ENCODE measurements around the gene ZNF580. TPM values are rescaled to one million over a fixed set of nuclear protein-coding genes. Genes with fewer than 3 reads are reported as not detected.
A peak's percentile ranks its signal among the peaks of the same experiment; 100 is the strongest.

ZNF580 gene
- total RNA-seq, 1 donor from 2014 or later, result 35.8 TPM

DNA sequence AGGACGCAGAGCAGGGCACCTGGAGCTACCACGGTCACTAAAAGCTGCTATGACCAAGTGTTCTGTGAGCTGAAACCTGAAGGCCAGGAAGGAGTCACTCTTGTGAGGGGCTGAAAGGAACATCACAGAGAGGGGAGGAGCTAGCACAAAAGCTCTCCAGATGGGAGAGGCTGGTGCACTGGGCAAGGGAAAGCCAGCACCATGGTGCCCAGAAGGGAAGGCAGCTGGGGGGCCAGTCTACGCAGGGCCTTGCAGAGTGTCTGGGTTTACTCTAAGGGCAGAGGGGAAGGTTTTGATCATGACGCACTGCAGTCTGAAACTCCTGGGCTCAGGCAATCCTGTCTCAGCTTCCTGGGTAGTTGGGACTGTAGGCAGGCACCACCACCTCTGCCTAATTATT, 4.1 kb upstream of the ZNF580 start:
- Histone ChIP-seq H3K4me1 (ENCODE audit: insufficient read depth, low read length) (peaks cover 25% of the 10 kb centered on the region), H3K4me3 (ENCODE audit: insufficient read depth, low read depth, low read length) (no peak overlapping the region), H3K79me2 (ENCODE audit: insufficient read depth, low read length) (peaks cover 48% of the 10 kb centered on the region), H4K20me1 (ENCODE audit: insufficient read depth, low read length) (peaks cover 14% of the 10 kb centered on the region), H3K36me3 (ENCODE audit: insufficient read depth, low read length) (no peaks in the 10 kb centered on the region), H3K27me3 (ENCODE audit: insufficient read depth, low read length) (no peaks in the 10 kb centered on the region), H3K9me3 (ENCODE audit: insufficient read depth, low read depth, low read length) (no peaks in the 10 kb centered on the region), H3K27ac (ENCODE audit: low read depth, low read length) (no peak overlapping the region), H3K9ac (ENCODE audit: low read length) (peak overlapping the region; percentile 100), H3K4me2 (ENCODE audit: low read length) (peak overlapping the region; percentile 98), H2AFZ (ENCODE audit: low read depth, low read length) (no peak overlapping the region)
- peak overlapping the region; percentile 38 for H3K27ac Mint-ChIP-seq (ENCODE audit: unreplicated experiment)
- no peaks in the 10 kb centered on the region for H3K27me3 Mint-ChIP-seq (ENCODE audit: low read depth, unreplicated experiment)
- no peak for DNase-seq (ENCODE audit: low read depth)
- no peak for TF ChIP-seq EZH2 (IDR thresholded peaks at IDR 0.05; ENCODE audit: insufficient read depth, low read length)
- TF ChIP-seq, protein P1, sequence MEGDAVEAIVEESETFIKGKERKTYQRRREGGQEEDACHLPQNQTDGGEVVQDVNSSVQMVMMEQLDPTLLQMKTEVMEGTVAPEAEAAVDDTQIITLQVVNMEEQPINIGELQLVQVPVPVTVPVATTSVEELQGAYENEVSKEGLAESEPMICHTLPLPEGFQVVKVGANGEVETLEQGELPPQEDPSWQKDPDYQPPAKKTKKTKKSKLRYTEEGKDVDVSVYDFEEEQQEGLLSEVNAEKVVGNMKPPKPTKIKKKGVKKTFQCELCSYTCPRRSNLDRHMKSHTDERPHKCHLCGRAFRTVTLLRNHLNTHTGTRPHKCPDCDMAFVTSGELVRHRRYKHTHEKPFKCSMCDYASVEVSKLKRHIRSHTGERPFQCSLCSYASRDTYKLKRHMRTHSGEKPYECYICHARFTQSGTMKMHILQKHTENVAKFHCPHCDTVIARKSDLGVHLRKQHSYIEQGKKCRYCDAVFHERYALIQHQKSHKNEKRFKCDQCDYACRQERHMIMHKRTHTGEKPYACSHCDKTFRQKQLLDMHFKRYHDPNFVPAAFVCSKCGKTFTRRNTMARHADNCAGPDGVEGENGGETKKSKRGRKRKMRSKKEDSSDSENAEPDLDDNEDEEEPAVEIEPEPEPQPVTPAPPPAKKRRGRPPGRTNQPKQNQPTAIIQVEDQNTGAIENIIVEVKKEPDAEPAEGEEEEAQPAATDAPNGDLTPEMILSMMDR (IDR thresholded peaks at IDR 0.05; ENCODE audit: insufficient read depth, low read depth, low read length), result no peak
- FAIRE-seq, result no peak
- H3K4me1 Mint-ChIP-seq (ENCODE audit: low read depth, unreplicated experiment), result peaks cover 22% of the 10 kb centered on the region
- H3K4me3 Mint-ChIP-seq (ENCODE audit: unreplicated experiment), result peak overlapping the region; percentile 100
- H3K36me3 Mint-ChIP-seq (ENCODE audit: low read depth, unreplicated experiment), result peaks cover 7% of the 10 kb centered on the region
- peaks cover 3% of the 10 kb centered on the region for H3K9me3 Mint-ChIP-seq (ENCODE audit: unreplicated experiment)

DNA sequence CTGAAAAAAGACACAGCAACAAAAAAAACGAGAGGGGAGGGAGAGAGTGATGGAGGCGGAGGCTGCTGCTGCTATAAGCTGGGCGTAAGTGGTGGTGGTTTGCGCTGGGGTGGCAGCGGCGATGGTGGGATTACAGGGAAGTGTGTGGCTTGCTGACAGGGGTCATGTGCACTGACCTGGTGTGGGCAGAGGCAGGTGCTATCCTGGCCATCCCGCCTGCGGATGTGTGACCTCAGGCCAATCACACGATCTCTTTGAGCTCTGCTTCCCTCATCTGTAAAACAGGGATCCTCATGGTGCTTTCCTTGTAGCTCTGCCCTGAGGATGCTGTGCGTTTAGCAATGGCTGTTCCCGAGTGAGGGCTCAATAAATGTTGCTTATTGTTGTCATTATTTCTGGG, 3.3 kb upstream of the ZNF580 start:
- peaks cover 30% of the 10 kb centered on the region for H3K4me1 ChIP-seq (ENCODE audit: insufficient read depth, low read length)
- DNase-seq (ENCODE audit: low read depth), result no peak
- H3K4me3 Mint-ChIP-seq (ENCODE audit: unreplicated experiment), result no peak overlapping the region
- TF ChIP-seq, protein P1 (IDR thresholded peaks at IDR 0.05; ENCODE audit: insufficient read depth, low read depth, low read length), result no peak
- TF ChIP-seq EZH2 (IDR thresholded peaks at IDR 0.05; ENCODE audit: insufficient read depth, low read length), result no peak
- H3K27me3 Mint-ChIP-seq (ENCODE audit: low read depth, unreplicated experiment), result no peaks in the 10 kb centered on the region
- H4K20me1 ChIP-seq (ENCODE audit: insufficient read depth, low read length), result peaks cover 14% of the 10 kb centered on the region
- H3K27ac ChIP-seq (ENCODE audit: low read depth, low read length), result no peak overlapping the region
- no peaks in the 10 kb centered on the region for H3K9me3 ChIP-seq (ENCODE audit: insufficient read depth, low read depth, low read length)
- H3K36me3 ChIP-seq (ENCODE audit: insufficient read depth, low read length), result no peaks in the 10 kb centered on the region
- H3K9ac ChIP-seq (ENCODE audit: low read length), result no peak overlapping the region
- H3K79me2 ChIP-seq (ENCODE audit: insufficient read depth, low read length), result peaks cover 53% of the 10 kb centered on the region
- no peak overlapping the region for H3K27ac Mint-ChIP-seq (ENCODE audit: unreplicated experiment)
- H3K9me3 Mint-ChIP-seq (ENCODE audit: unreplicated experiment), result peaks cover 3% of the 10 kb centered on the region
- H3K36me3 Mint-ChIP-seq (ENCODE audit: low read depth, unreplicated experiment), result peaks cover 7% of the 10 kb centered on the region
- H3K4me1 Mint-ChIP-seq (ENCODE audit: low read depth, unreplicated experiment), result peaks cover 24% of the 10 kb centered on the region
- FAIRE-seq, result no peak
- H3K27me3 ChIP-seq (ENCODE audit: insufficient read depth, low read length), result no peaks in the 10 kb centered on the region
- no peak overlapping the region for H2AFZ ChIP-seq (ENCODE audit: low read depth, low read length)
- no peak overlapping the region for H3K4me3 ChIP-seq (ENCODE audit: insufficient read depth, low read depth, low read length)
- peak overlapping the region; percentile 12 for H3K4me2 ChIP-seq (ENCODE audit: low read length)

DNA sequence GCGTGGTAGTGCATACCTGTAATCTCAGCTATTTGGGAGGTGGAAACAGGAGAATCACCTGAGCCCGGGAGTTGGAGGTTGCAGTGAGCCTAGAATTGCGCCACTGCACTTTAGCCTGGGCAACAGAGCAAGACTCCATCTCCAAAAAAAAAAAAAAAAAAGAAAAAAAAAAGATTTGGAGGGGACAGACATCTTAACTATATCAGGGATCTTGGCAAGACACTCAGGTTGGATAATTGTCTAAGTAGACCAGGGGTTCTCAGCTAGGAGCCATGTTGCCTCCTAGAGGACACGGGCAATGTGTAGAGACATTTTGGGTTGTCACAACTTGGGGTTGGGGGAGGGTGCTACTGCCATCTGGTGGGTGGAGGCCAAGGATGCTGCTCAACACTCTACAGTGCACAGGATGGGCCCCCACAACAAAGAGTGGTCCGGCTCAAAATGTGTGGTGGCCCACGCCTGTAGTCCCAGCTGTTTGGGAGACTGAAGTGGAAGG, 1.9 kb upstream of the ZNF580 start:
- FAIRE-seq (no peak), DNase-seq (ENCODE audit: low read depth) (no peak)
- H3K27ac Mint-ChIP-seq (ENCODE audit: unreplicated experiment), result peak overlapping the region; percentile 12
- Histone ChIP-seq H3K79me2 (ENCODE audit: insufficient read depth, low read length) (peaks cover 63% of the 10 kb centered on the region), H3K9me3 (ENCODE audit: insufficient read depth, low read depth, low read length) (no peaks in the 10 kb centered on the region), H3K27me3 (ENCODE audit: insufficient read depth, low read length) (no peaks in the 10 kb centered on the region), H4K20me1 (ENCODE audit: insufficient read depth, low read length) (peaks cover 14% of the 10 kb centered on the region), H3K36me3 (ENCODE audit: insufficient read depth, low read length) (no peaks in the 10 kb centered on the region), H3K4me2 (ENCODE audit: low read length) (no peak overlapping the region), H3K4me1 (ENCODE audit: insufficient read depth, low read length) (peaks cover 38% of the 10 kb centered on the region), H3K9ac (ENCODE audit: low read length) (no peak overlapping the region), H3K4me3 (ENCODE audit: insufficient read depth, low read depth, low read length) (no peak overlapping the region), H2AFZ (ENCODE audit: low read depth, low read length) (no peak overlapping the region), H3K27ac (ENCODE audit: low read depth, low read length) (no peak overlapping the region)
- H3K9me3 Mint-ChIP-seq (ENCODE audit: unreplicated experiment), result peaks cover 3% of the 10 kb centered on the region
- H3K4me3 Mint-ChIP-seq (ENCODE audit: unreplicated experiment), result peak overlapping the region; percentile 82
- H3K27me3 Mint-ChIP-seq (ENCODE audit: low read depth, unreplicated experiment), result no peaks in the 10 kb centered on the region
- peaks cover 28% of the 10 kb centered on the region for H3K4me1 Mint-ChIP-seq (ENCODE audit: low read depth, unreplicated experiment)
- TF ChIP-seq EZH2 (IDR thresholded peaks at IDR 0.05; ENCODE audit: insufficient read depth, low read length), result no peak
- TF ChIP-seq, protein P1 (IDR thresholded peaks at IDR 0.05; ENCODE audit: insufficient read depth, low read depth, low read length), result peak; percentile 14
- peaks cover 7% of the 10 kb centered on the region for H3K36me3 Mint-ChIP-seq (ENCODE audit: low read depth, unreplicated experiment)
